AG08396 (cell line): ENCODE measurements around the gene ZNF331.
A peak's percentile ranks its signal among the peaks of the same experiment; 100 is the strongest.
"Not testable (repeated sequence)": the region's sequence is repeated elsewhere in the genome, so short reads cannot be mapped to it uniquely, and the experiment has no call there.

Experiments
- DNase-seq: peaks from one replicate; pipeline ENCODE4 v3.0.0; 2012; ENCODE audit warnings: low spot score, mixed read lengths

Gene ZNF331

GRCh38 chr19:53537521-53538377, at the start of gene ZNF331:
Gene ZNF331, plus strand, starts transcription at chr19:53538145. Its CDS starts 31,232 bp downstream, at chr19:53569377.
- peak; percentile 87 for DNase-seq

- no peak for DNase-seq
Observed at GRCh38 chr19:53492153-53492552, 45.8 kb upstream of the ZNF331 start.

- not testable (repeated sequence) for DNase-seq
Observed at GRCh38 chr19:53497311-53498023, 40.5 kb upstream of the ZNF331 start.

- not testable (repeated sequence) for DNase-seq
Observed at GRCh38 chr19:53498024-53498395, 39.9 kb upstream of the ZNF331 start.

GRCh38 chr19:53503151-53503550, 34.8 kb upstream of the ZNF331 start:
- DNase-seq, result not testable (repeated sequence)

- DNase-seq, result not testable (repeated sequence)
Observed at GRCh38 chr19:53503671-53504364, 34.1 kb upstream of the ZNF331 start.

- not testable (repeated sequence) for DNase-seq
Observed at GRCh38 chr19:53504365-53504703, 33.6 kb upstream of the ZNF331 start.

GRCh38 chr19:53504885-53505284, 33.1 kb upstream of the ZNF331 start:
- no peak for DNase-seq

GRCh38 chr19:53506728-53507127, 31.2 kb upstream of the ZNF331 start:
- DNase-seq, result no peak

- no peak for DNase-seq
Observed at GRCh38 chr19:53507523-53508442, 30.2 kb upstream of the ZNF331 start.

GRCh38 chr19:53509443-53509842, 28.5 kb upstream of the ZNF331 start:
- DNase-seq, result no peak

GRCh38 chr19:53509845-53510244, 28.1 kb upstream of the ZNF331 start:
- DNase-seq, result no peak

GRCh38 chr19:53511357-53511756, 26.6 kb upstream of the ZNF331 start:
- DNase-seq, result no peak

- peak; percentile 70 for DNase-seq
Observed at GRCh38 chr19:53511933-53512374, 26.0 kb upstream of the ZNF331 start.

- not testable (repeated sequence) for DNase-seq
Observed at GRCh38 chr19:53515047-53515446, 22.9 kb upstream of the ZNF331 start.

- no peak for DNase-seq
Observed at GRCh38 chr19:53517114-53517741, 20.7 kb upstream of the ZNF331 start.

- no peak for DNase-seq
Observed at GRCh38 chr19:53518121-53518520, 19.8 kb upstream of the ZNF331 start.

GRCh38 chr19:53518716-53519115, 19.2 kb upstream of the ZNF331 start:
- DNase-seq, result no peak

GRCh38 chr19:53519446-53519845, 18.5 kb upstream of the ZNF331 start:
- no peak for DNase-seq

GRCh38 chr19:53520163-53520546, 17.8 kb upstream of the ZNF331 start:
- no peak for DNase-seq
